AG09319 (cell line): Measurements from ENCODE around the gene CNTNAP2.

Source experiments
- DNase-seq: peaks from one replicate; pipeline ENCODE4 v3.0.0-alpha.2; 2010; ENCODE audit warnings: low read depth; ENCODE audit errors: extremely low read depth
- TF ChIP-seq, protein P1 (sequence below): IDR thresholded peaks from 2 replicates; pipeline ENCODE4 v1.5.1; 2011; ENCODE audit warnings: low read depth, mild to moderate bottlenecking, inconsistent platforms, low read length, moderate library complexity

Gene CNTNAP2

DNA sequence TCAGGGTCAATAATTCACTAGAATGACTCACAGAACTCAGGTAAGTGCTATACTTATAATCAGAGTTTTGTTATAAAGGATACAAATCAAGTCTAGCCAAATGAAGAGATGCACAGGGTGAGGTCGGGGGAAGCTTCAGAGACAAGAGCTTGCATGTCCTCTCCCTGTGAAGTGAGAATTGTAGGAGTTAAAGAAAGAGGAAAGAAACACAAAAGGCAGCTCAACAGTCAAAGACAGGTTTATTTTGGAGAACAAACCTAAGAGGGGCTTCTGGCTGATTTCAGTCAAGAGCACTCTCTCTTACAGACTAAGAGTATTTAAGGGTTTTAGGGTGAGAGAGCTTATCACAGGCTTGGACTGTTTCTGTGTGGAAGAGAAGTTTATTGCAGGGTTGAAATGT lies 1873.5 kb downstream of the CNTNAP2 start:
- DNase-seq, result no peak
- TF ChIP-seq, protein P1, sequence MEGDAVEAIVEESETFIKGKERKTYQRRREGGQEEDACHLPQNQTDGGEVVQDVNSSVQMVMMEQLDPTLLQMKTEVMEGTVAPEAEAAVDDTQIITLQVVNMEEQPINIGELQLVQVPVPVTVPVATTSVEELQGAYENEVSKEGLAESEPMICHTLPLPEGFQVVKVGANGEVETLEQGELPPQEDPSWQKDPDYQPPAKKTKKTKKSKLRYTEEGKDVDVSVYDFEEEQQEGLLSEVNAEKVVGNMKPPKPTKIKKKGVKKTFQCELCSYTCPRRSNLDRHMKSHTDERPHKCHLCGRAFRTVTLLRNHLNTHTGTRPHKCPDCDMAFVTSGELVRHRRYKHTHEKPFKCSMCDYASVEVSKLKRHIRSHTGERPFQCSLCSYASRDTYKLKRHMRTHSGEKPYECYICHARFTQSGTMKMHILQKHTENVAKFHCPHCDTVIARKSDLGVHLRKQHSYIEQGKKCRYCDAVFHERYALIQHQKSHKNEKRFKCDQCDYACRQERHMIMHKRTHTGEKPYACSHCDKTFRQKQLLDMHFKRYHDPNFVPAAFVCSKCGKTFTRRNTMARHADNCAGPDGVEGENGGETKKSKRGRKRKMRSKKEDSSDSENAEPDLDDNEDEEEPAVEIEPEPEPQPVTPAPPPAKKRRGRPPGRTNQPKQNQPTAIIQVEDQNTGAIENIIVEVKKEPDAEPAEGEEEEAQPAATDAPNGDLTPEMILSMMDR, result no peak

DNA sequence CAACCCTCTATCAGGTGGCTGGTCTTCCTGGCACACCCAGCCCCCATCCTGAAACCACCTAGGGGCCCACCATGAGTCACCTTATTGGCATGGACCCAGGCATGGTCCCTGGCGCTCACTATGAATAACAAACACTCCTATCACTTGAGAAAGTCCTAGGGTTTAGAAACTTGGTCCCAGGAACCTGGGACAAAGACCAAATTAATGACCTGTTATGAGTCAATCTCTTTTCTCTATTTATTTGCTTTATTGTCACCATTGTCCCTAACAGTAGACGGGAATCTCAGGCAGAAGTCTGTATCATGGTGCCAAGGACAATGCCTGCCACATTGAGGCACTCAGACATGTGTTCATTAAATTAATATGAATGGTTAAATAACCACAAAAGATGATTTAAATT lies 1874.3 kb downstream of the CNTNAP2 start:
- no peak for DNase-seq
- TF ChIP-seq, protein P1, result no peak

DNA sequence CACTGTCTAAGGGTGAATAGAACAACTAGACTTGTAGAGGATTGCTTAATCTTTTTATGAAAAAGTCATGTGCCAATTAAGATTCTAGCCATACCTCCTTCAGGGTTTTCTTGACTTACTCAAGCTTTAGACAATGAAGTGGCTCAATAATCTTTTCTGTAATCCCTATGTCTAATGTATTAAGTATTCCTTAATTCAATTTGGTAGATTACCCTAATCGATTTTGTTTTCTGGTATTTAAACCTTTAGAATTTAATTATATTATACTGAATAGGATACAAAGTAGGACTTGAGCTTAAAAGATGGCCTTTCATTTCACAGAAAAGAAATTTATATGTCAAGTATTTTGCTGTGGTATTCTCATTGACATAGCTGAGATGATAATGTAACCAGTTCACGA lies 1876.1 kb downstream of the CNTNAP2 start:
- TF ChIP-seq, protein P1, result no peak
- no peak for DNase-seq

DNA sequence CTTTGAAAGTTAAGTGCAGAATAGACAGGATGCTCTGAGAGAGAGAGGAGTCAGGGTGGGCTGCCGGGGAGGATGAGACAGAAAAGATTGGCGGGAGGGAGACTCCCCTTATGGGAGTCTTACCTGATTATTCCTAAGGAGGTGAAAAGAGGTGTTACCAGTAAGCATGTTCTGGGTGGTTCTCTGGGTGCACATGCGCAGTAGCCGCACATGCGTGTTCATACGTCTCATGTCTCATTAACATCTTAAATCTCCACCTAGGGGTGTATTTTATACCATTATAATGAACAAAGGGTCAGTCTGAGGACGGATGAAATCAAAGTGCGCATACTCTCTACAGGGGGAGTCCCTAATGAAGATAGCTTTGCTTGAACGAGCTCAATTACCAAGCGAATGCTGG lies 1881.0 kb downstream of the CNTNAP2 start:
- TF ChIP-seq, protein P1, result no peak
- no peak for DNase-seq

DNA sequence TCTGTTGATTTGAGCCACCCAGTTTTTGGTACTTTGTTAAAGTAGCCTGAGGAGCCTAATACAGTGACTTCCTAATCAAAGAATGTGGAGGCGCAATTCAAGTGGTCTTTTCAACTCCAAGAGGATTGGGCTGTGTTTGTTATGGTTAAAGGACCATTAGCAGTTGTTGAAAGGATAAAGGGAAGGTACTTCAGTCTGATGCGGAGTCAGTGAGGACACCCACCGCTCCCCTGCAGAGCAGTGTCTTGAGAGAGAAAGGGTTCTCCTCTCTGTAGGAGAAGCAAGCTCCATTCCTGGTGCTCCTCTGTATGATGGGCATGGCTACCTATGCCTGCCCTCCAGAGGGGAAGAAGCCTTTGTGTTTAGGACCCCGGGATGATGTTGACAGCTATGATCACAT lies 1883.4 kb downstream of the CNTNAP2 start:
- no peak for DNase-seq
- TF ChIP-seq, protein P1, result no peak

DNA sequence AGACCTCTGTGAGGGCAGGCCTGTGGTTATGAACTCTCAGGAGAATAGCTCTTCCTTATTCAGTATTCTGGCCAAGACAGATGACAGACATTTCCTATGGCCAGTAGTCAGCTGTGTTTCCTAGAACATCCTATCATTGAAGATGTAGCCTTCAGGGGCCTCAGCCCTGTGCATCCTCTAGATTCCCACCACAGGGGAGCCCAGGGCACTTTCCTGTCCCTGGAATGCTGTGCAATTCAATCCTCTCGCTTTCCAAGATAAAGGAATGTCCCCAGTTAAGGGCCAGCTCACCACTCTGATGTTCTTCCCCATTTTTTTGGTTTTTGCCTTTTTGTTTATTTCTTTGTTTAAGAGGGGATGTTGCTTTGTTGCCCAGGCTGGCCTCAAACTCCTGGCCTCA lies 1895.2 kb downstream of the CNTNAP2 start:
- no peak for DNase-seq
- TF ChIP-seq, protein P1, result no peak

DNA sequence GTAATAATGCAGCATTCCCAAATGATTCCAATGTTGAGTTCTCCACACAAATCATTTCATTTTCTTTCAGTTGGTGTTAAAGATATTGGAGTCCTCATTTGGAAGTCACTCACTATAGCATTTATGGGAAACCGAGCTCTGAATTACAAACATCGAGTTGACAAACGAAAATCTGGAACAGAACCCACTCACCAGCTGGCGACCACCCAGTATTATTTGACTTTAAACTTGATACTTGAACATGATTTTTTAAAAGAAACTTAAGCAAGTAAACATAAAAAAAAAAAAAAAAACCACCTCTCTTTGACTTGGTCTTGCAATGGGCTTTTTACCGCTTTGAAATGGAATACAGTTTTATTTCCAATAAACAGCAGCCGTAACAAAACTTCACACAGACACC lies 1897.4 kb downstream of the CNTNAP2 start:
- DNase-seq, result no peak

More for the DNA sequence above, 1897.4 kb downstream of the CNTNAP2 start:
- TF ChIP-seq, protein P1, result no peak
